B cell (primary cell): ENCODE measurements around the gene PES1. TPM values are rescaled to one million over a fixed set of nuclear protein-coding genes. Genes with fewer than 3 reads are reported as not detected.
"Not testable (repeated sequence)": the region's sequence is repeated elsewhere in the genome, so short reads cannot be mapped to it uniquely, and the experiment has no call there.

ENCODE experiments used
- ATAC-seq: fragments of 200-7000 bp; cut with Tn5 transposase; one replicate; pipeline ENCODE4 v1.10.0; 2021; ENCODE audit warnings: low read depth, mild to moderate bottlenecking, moderate number of reproducible peaks, moderate library complexity
- CTCF ChIA-PET: fragments of 350-600 bp; sonication (Branson Sonifier 250); formaldehyde crosslinking; loops from one replicate; lab custom pipeline; 2021; ENCODE audit warnings: antibody characterized with exemption, inconsistent platforms; lab: Charles Lee
- POLR2A ChIA-PET: fragments of 350-600 bp; sonication (Branson Sonifier 250); formaldehyde crosslinking; loops from one replicate; lab custom pipeline; 2021; ENCODE audit warnings: antibody characterized with exemption; lab: Charles Lee
- DNase-seq: peaks from one replicate; pipeline ENCODE4 v3.0.0; 2013
- H2AFZ ChIP-seq: 2 replicates; pipeline ENCODE4 v1.6.1; 2012; ENCODE audit warnings: mild to moderate bottlenecking, low read depth, low read length; ENCODE audit not compliant: insufficient read depth, poor library complexity, severe bottlenecking
- H3K27ac ChIP-seq, 2 donors: 1 replicate in 1 of 2; 2 replicates in 1 of 2; pipeline ENCODE4 v1.5.1; 2012 to 2013; ENCODE audit warnings: low read length in 2 of 2, mild to moderate bottlenecking in 2 of 2, moderate library complexity in 1 of 2
- H3K27me3 ChIP-seq, 4 experiments: fragments of 200-600 bp in 1 of 4; sonication (generic) in 1 of 4; replicated peaks in 1 of 4; 1 replicate in 2 of 4; 2 replicates in 2 of 4; pipeline versions ENCODE4 v1.6.1 to v1.7.0; 2013 to 2016; ENCODE audit warnings: low read length in 3 of 4, mild to moderate bottlenecking in 2 of 4, mixed read lengths in 1 of 4, moderate library complexity in 1 of 4; ENCODE audit not compliant: insufficient read depth in 4 of 4, control insufficient read depth in 3 of 4; ENCODE audit errors: control extremely low read depth in 1 of 4
- H3K36me3 ChIP-seq, 2 experiments: replicated peaks in 1 of 2; 1 replicate in 1 of 2; 2 replicates in 1 of 2; pipeline versions ENCODE4 v1.6.1 to v1.7.1; 2013; ENCODE audit warnings: low read length in 1 of 2; ENCODE audit not compliant: insufficient read depth in 2 of 2, control insufficient read depth in 1 of 2; ENCODE audit errors: control extremely low read depth in 1 of 2, extremely low read depth in 1 of 2
- H3K4me1 ChIP-seq, 2 donors: fragments of 200-600 bp in 1 of 2; sonication (generic) in 1 of 2; 1 replicate in 1 of 2; 2 replicates in 1 of 2; pipeline versions ENCODE4 v1.5.1 to v1.6.1; 2013 to 2017; ENCODE audit warnings: low read length in 2 of 2; ENCODE audit not compliant: control insufficient read depth in 2 of 2, insufficient read depth in 2 of 2
- H3K4me2 ChIP-seq: replicated peaks from 2 replicates; pipeline ENCODE3; 2012; ENCODE audit warnings: mild to moderate bottlenecking, low read depth, low read length; ENCODE audit not compliant: poor library complexity, severe bottlenecking
- H3K4me3 ChIP-seq, 5 experiments: fragments of 200-600 bp in 1 of 5; sonication (generic) in 1 of 5; 1 replicate in 3 of 5; 2 replicates in 2 of 5; pipeline versions ENCODE4 v1.5.1 to v1.7.0; 2011 to 2016; ENCODE audit warnings: low read length in 4 of 5, mild to moderate bottlenecking in 4 of 5, low read depth in 2 of 5, control low read depth in 1 of 5, moderate library complexity in 1 of 5; ENCODE audit not compliant: insufficient read depth in 1 of 5; ENCODE audit errors: control extremely low read depth in 1 of 5, extremely low read depth in 1 of 5
- H3K79me2 ChIP-seq: fragments of 200-600 bp; sonication (generic); one replicate; pipeline ENCODE4 v1.6.0; 2016; ENCODE audit warnings: low read length; ENCODE audit not compliant: control insufficient read depth, insufficient read depth
- H3K9ac ChIP-seq: fragments of 200-600 bp; sonication (generic); 2 replicates; pipeline ENCODE4 v1.6.1; 2017; ENCODE audit warnings: mild to moderate bottlenecking, low read length, moderate library complexity
- H3K9me3 ChIP-seq, 3 donors: one replicate each; pipeline versions ENCODE4 v1.6.1 to v1.7.1; 2013; ENCODE audit warnings: low read length in 2 of 3; ENCODE audit not compliant: control insufficient read depth in 2 of 3, insufficient read depth in 1 of 3; ENCODE audit errors: control extremely low read depth in 1 of 3
- H4K20me1 ChIP-seq: 2 replicates; pipeline ENCODE4 v1.6.0; 2012; ENCODE audit warnings: mild to moderate bottlenecking, low read length; ENCODE audit not compliant: insufficient read depth, control insufficient read depth, poor library complexity, severe bottlenecking
- H3K27ac Mint-ChIP-seq: one replicate; pipeline ENCODE4 v1.8.0; 2021; ENCODE audit warnings: mixed read lengths
- H3K27me3 Mint-ChIP-seq: one replicate; pipeline ENCODE4 v1.8.0; 2021; ENCODE audit warnings: mixed read lengths
- H3K4me1 Mint-ChIP-seq: one replicate; pipeline ENCODE4 v1.8.0; 2021; ENCODE audit warnings: mixed read lengths
- H3K4me3 Mint-ChIP-seq: one replicate; pipeline ENCODE4 v1.8.0; 2021; ENCODE audit warnings: mixed read lengths
- H3K9me3 Mint-ChIP-seq: one replicate; pipeline ENCODE4 v1.8.0; 2022; ENCODE audit warnings: mixed read lengths; ENCODE audit not compliant: insufficient read depth
- EZH2 ChIP-seq: IDR thresholded peaks from 2 replicates; pipeline ENCODE4 v1.6.1; 2012; ENCODE audit warnings: borderline replicate concordance, low read depth, mild to moderate bottlenecking, moderate library complexity, low read length; ENCODE audit not compliant: insufficient read depth, poor library complexity, severe bottlenecking
- WGBS: methylation state at CpG from one replicate; pipeline ENCODE4 v1.1.5; 2013; ENCODE audit warnings: missing lambda C conversion rate; ENCODE audit not compliant: insufficient coverage; 5-methylcytosine and 5-hydroxymethylcytosine counted together
- intact Hi-C: fragments of 100-400 bp; cut with micrococcal nuclease; formaldehyde crosslinking; loops from one replicate; pipeline ENCODE4 v1.10.0; 2022
- polyA plus RNA-seq: library from polyadenylated mRNA; depleted of rRNA; stranded (reverse); fragments of >200 nt; gene quantifications from 2 replicates; pipeline ENCODE4 v1.2.3, GENCODE V29; 2012
- total RNA-seq, 2 donors: library from RNA; stranded (reverse); fragments of 120-200 nt in 1 of 2; gene quantifications; 1 replicate in 1 of 2; 2 replicates in 1 of 2; pipeline versions ENCODE4 v1.2.3 to v1.2.4, GENCODE V29; 2013 to 2022
- TF ChIP-seq, protein P1 (sequence below): fragments of 200-600 bp; IDR thresholded peaks from one replicate; pipeline ENCODE4 v1.8.0; 2022; ENCODE audit warnings: antibody characterized with exemption, mild to moderate bottlenecking

PES1 gene
- total and polyA plus RNA-seq, 2 donors (not counting 1 experiment from before 2014, with no cell fraction given) = 38.1 to 75.2 TPM

DNA sequence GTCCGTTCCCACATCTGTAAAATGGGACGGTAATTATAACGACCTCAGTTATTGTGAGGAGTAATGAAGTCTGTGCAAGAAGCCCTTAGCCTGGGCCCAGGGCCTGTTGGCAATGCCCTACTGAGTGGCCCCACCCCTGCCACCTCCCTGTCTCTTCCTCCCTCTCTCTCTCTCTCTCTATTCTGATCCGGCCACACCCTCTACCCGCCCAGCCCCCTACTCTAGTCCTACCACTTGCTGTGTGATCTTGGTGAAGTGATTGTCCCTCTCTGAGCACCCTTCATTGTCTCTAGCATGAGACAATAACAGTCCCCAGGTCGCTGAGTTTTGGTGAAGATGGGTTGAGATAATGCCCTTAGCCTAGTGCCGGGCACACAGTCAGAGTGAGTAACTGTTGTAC is 37.7 kb downstream of the PES1 start:
- H3K27ac ChIP-seq = no peak overlapping the region
- no peaks in the 10 kb centered on the region for H3K79me2 ChIP-seq
- H3K27me3 ChIP-seq = peaks cover 0 to under 1% (median 0%) of the 10 kb centered on the region in 4 experiments
- TF ChIP-seq, protein P1, sequence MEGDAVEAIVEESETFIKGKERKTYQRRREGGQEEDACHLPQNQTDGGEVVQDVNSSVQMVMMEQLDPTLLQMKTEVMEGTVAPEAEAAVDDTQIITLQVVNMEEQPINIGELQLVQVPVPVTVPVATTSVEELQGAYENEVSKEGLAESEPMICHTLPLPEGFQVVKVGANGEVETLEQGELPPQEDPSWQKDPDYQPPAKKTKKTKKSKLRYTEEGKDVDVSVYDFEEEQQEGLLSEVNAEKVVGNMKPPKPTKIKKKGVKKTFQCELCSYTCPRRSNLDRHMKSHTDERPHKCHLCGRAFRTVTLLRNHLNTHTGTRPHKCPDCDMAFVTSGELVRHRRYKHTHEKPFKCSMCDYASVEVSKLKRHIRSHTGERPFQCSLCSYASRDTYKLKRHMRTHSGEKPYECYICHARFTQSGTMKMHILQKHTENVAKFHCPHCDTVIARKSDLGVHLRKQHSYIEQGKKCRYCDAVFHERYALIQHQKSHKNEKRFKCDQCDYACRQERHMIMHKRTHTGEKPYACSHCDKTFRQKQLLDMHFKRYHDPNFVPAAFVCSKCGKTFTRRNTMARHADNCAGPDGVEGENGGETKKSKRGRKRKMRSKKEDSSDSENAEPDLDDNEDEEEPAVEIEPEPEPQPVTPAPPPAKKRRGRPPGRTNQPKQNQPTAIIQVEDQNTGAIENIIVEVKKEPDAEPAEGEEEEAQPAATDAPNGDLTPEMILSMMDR = no peak
- no peak for TF ChIP-seq EZH2
- no peak overlapping the region for H3K9ac ChIP-seq
- intact Hi-C loops = no loop called here
- Mint-ChIP-seq H3K4me3 (no peak overlapping the region), H3K9me3 (no peaks in the 10 kb centered on the region), H3K27me3 (peaks cover under 1% of the 10 kb centered on the region), H3K4me1 (no peaks in the 10 kb centered on the region), H3K27ac (no peak overlapping the region)
- no peaks in the 10 kb centered on the region for H4K20me1 ChIP-seq
- DNase-seq (no peak), ATAC-seq (no peak)
- WGBS = no CpG with 5 or more reads among the region's 7 CpGs
- no peaks in the 10 kb centered on the region for H3K4me1 ChIP-seq
- ChIA-PET CTCF (no interaction called here), POLR2A (no interaction called here)
- H3K9me3 ChIP-seq = no peaks in the 10 kb centered on the region
- H3K4me2 ChIP-seq = no peak overlapping the region
- H3K4me3 ChIP-seq = no peak overlapping the region
- no peak overlapping the region for H2AFZ ChIP-seq
- H3K36me3 ChIP-seq = no peaks in the 10 kb centered on the region

DNA sequence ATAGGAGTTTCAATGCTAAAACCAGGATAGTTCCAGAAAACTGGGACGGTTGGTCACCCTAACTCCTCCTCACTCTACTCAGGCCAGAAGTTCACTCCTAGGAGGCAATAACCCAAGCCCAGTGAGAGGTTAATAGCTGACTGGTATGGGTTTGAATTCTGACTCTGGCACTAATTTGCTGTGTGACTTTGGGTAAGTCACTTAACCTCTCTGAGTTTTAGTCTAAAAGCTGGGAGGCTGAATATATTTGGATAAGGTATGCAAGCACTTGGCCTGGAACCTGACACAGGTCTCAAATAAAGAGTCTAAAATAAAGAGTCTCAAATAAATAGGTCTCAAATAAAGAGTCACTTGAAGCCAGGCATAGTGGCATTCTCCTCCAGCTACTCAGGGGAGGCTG is 39.0 kb downstream of the PES1 start:
- Mint-ChIP-seq H3K9me3 (no peaks in the 10 kb centered on the region), H3K4me3 (no peak overlapping the region), H3K27ac (no peak overlapping the region), H3K27me3 (peaks cover 6% of the 10 kb centered on the region), H3K4me1 (no peaks in the 10 kb centered on the region)
- POLR2A ChIA-PET = no interaction called here
- H3K79me2 ChIP-seq = no peaks in the 10 kb centered on the region
- WGBS = no CpG with 5 or more reads among the region's 1 CpG
- H3K27ac ChIP-seq = no peak overlapping the region
- H3K27me3 ChIP-seq = peaks cover 0 to 6% (median 0%) of the 10 kb centered on the region in 4 experiments
- no peak for ATAC-seq
- H4K20me1 ChIP-seq = no peaks in the 10 kb centered on the region
- H3K4me1 ChIP-seq = no peaks in the 10 kb centered on the region
- H2AFZ ChIP-seq = no peak overlapping the region
- no peak for DNase-seq
- no peak overlapping the region for H3K9ac ChIP-seq
- TF ChIP-seq, protein P1 = no peak
- TF ChIP-seq EZH2 = no peak
- intact Hi-C loops = no loop called here
- no peak overlapping the region for H3K4me2 ChIP-seq
- H3K9me3 ChIP-seq = no peaks in the 10 kb centered on the region
- no peak overlapping the region for H3K4me3 ChIP-seq
- CTCF ChIA-PET = no interaction called here
- H3K36me3 ChIP-seq = no peaks in the 10 kb centered on the region

DNA sequence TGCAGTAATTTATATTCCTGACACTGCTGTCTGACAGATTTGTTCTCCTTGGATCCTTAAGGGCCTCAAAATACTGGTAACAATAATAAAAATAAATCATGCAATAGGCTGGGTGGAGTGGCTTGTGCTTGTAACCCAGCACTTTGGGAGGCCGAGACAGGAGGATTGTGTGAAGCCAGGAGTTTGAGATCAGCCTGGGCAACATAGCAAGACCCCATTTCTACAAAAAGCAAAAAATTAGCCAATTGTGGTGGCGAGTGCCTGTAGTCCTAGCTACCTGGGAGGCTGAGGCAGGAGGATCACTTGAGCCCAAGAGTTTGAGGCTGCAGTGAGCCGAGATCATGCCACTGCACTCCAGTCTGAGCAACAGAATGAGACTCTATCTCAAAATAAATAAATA is 39.9 kb downstream of the PES1 start:
- H3K9ac ChIP-seq, H3K4me1 Mint-ChIP-seq, POLR2A ChIA-PET, H3K4me3 Mint-ChIP-seq, H2AFZ ChIP-seq, ATAC-seq, H3K79me2 ChIP-seq, H3K27ac ChIP-seq, DNase-seq, H4K20me1 ChIP-seq, intact Hi-C loops, H3K27me3 ChIP-seq, CTCF ChIA-PET, H3K36me3 ChIP-seq, H3K9me3 ChIP-seq, H3K4me1 ChIP-seq, H3K9me3 Mint-ChIP-seq, H3K4me2 ChIP-seq, H3K4me3 ChIP-seq, H3K27ac Mint-ChIP-seq: not testable (repeated sequence)
- peaks cover 12% of the 10 kb centered on the region for H3K27me3 Mint-ChIP-seq
- no CpG with 5 or more reads among the region's 3 CpGs for whole genome bisulfite sequencing
